K562 (cell line): Measurements from ENCODE around the gene AHI1. TPM values are rescaled to one million over a fixed set of nuclear protein-coding genes. Genes with fewer than 3 reads are reported as not detected.

Experiments used
- ARID4B ChIP-seq: sonication (generic); formaldehyde crosslinking; IDR thresholded peaks from 2 replicates; pipeline ENCODE4 v1.8.0; 2022; ENCODE audit warnings: mild to moderate bottlenecking, missing genetic modification reagents
- MGA ChIP-seq: fragments of 450-650 bp; IDR thresholded peaks from 2 replicates; pipeline ENCODE4 v1.6.1; 2016; ENCODE audit warnings: mild to moderate bottlenecking, moderate library complexity
- NFATC3 ChIP-seq: fragments of 450-650 bp; IDR thresholded peaks from 2 replicates; pipeline ENCODE4 v1.6.1; 2017; ENCODE audit warnings: mild to moderate bottlenecking
- XRCC5 ChIP-seq: fragments of 200-400 bp; formaldehyde crosslinking; IDR thresholded peaks from 2 replicates; pipeline ENCODE4 v1.6.1; 2017; ENCODE audit warnings: low read depth, mild to moderate bottlenecking, low read length
- ZBTB1 ChIP-seq: sonication (generic); formaldehyde crosslinking; IDR thresholded peaks from 2 replicates; pipeline ENCODE4 v1.8.1; 2023; ENCODE audit warnings: missing genetic modification reagents, low read depth, mild to moderate bottlenecking, borderline replicate concordance
- ZNF395 ChIP-seq: fragments of 200-800 bp; sonication (Bioruptor generic); IDR thresholded peaks from 2 replicates; pipeline ENCODE4 v1.6.1; 2017; ENCODE audit warnings: missing genetic modification characterization, missing compliant biosample characterization
- ZNF655 ChIP-seq: fragments of 250-450 bp; sonication (Bioruptor Pico); IDR thresholded peaks from 2 replicates; pipeline ENCODE4 v1.5.0; 2021
- polyA plus RNA-seq, 8 experiments: library from polyadenylated mRNA; depleted of rRNA in 4 of 8; stranded (reverse) in 5 of 8; unstranded in 3 of 8; fragments of >200 nt; fragmentation: Nextera tagmentation in 2 of 8; fragmentation: Illumina TruSeq in 1 of 8; extraction: Ambion mirVana in 2 of 8; extraction: Trizol in 1 of 8; gene quantifications; 2 replicates each; pipeline versions ENCODE4 v1.2.1 to v1.2.3, GENCODE V29; 2011 to 2014; ENCODE audit warnings: inconsistent platforms in 1 of 8, missing spikeins in 1 of 8
- total RNA-seq, 7 experiments: library from RNA; depleted of rRNA in 6 of 7; stranded (reverse); fragments of >200 nt in 6 of 7; fragmentation: Illumina TruSeq in 2 of 7; extraction: Trizol in 2 of 7; gene quantifications; 2 replicates each; pipeline versions ENCODE4 v1.2.1 to v1.2.3, GENCODE V29; 2011 to 2021; ENCODE audit warnings: low replicate concordance in 1 of 7

AHI1 gene
- total and polyA plus RNA-seq, 9 of the 15 experiments (the other 6 are each of a cell fraction or from before 2014, with no cell fraction given), result 24.7 to 54.9 (median 32.2) TPM

- TF ChIP-seq ZNF655 (CRISPR knock-in tag) (no peak; the same call in 1 of the 2 replicates), MGA (no peak), XRCC5 (no peak), ZBTB1 (CRISPR knock-in tag) (no peak), ZNF395 (CRISPR knock-in tag) (no peak), ARID4B (CRISPR knock-in tag) (no peak), NFATC3 (no peak)
Measured at GRCh38 chr6:135291288-135292076, 206.1 kb downstream of the AHI1 start (continued).
